H1 (cell line): ENCODE results near the gene CRABP2. TPM values are rescaled to one million over a fixed set of nuclear protein-coding genes. Genes with fewer than 3 reads are reported as not detected.

ENCODE experiments used
- BCL11A ChIP-seq, 2 experiments: IDR thresholded peaks; one replicate each; pipeline ENCODE4 v1.6.1; 2011; ENCODE audit warnings: low read depth in 2 of 2, low read length in 2 of 2, mild to moderate bottlenecking in 2 of 2
- NRF1 ChIP-seq: IDR thresholded peaks from 2 replicates; pipeline ENCODE4 v1.6.1; 2011; ENCODE audit warnings: mild to moderate bottlenecking, low read depth, low read length, improper control_type of control experiment
- SIN3A ChIP-seq, 2 experiments: IDR thresholded peaks in 1 of 2; conservative IDR thresholded peaks in 1 of 2; 2 replicates each; pipeline ENCODE4 v1.6.1; 2011 to 2012; ENCODE audit warnings: low read length in 2 of 2, improper control_type of control experiment in 1 of 2, low read depth in 1 of 2, mild to moderate bottlenecking in 1 of 2
- TAF7 ChIP-seq: optimal IDR thresholded peaks from 2 replicates; pipeline ENCODE3; 2011; ENCODE audit warnings: low read depth, mild to moderate bottlenecking, inconsistent platforms, low read length, moderate library complexity, borderline replicate concordance
- polyA plus RNA-seq, 7 experiments: library from polyadenylated mRNA; depleted of rRNA in 3 of 7; stranded (reverse) in 5 of 7; unstranded in 2 of 7; fragments of >200 nt in 5 of 7; fragments of 200-250 nt in 2 of 7; gene quantifications; 1 replicate in 5 of 7; 2 replicates in 1 of 7; 4 replicates in 1 of 7; pipeline versions ENCODE4 v1.2.1 to v1.2.3, GENCODE V29; 2011 to 2013; ENCODE audit warnings: missing spikeins in 2 of 7, mixed read lengths in 2 of 7
- total RNA-seq: library from RNA; stranded (reverse); fragmentation: NEBNext Ultra II Directional; extraction: Animal tissue kit (Norgen Biotek cat#: 25700); gene quantifications from 2 replicates; pipeline ENCODE4 v1.2.1, GENCODE V29; 2021

The CRABP2 gene
- total and polyA plus RNA-seq, 2 of the 8 experiments (the other 6 are each of a cell fraction or from before 2014, with no cell fraction given), result 69.2 to 119 TPM

DNA sequence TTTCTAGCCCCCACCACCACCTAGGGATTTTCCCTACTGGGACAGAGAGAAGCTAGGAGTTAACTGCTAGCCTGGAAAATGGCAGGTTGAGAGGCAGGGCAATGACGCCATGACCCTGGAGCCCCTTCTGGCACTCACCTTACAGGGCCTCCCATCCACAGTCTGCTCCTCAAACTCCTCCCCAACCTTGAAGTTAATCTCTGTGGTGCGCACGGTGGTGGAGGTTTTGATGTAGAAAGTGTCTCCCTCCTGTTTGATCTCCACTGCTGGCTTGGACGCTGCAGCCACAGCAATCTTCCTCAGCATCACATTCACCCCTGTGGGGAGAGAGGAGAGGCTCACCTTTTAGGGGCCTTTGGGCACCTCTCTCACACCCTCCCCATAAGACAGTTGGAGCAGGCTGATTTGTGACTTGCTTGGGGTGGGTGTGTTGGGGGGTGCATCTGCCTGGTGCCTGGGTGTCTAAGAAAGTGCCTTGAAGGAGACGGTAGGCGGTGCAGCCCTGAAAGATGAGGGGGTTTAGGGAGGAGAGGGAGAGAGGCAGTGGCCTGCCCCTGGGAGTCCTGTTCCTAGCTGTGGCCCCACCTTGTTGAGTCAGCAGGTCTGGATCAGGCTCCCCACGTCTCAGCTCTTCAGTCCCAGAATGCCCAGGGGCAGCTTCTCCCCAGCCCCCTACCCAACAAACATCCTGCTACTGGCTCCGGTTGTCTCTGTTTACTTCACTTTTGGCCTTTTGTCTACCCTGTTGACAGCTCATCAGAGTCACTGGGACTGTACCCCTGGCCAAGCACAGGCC is 4.4 kb downstream of the CRABP2 start (continued):
- TF ChIP-seq SIN3A (conservative IDR thresholded peaks at IDR 0.05 in 1 of 2, IDR thresholded peaks at IDR 0.05 in 1 of 2; ENCODE audit: low read depth in 1 of 2, low read length in 2 of 2) (no peak), BCL11A (IDR thresholded peaks at IDR 0.05; ENCODE audit: low read depth in 2 of 2, low read length in 2 of 2) (no peak), TAF7 (no peak), NRF1 (no peak)
